Fibroblast of lung (primary cell): ENCODE results near the gene DGKG. TPM values are rescaled to one million over a fixed set of nuclear protein-coding genes. Genes with fewer than 3 reads are reported as not detected.

ENCODE experiments used
- DNase-seq, 2 donors: peaks; one replicate each; pipeline versions ENCODE4 v3.0.0 to v3.0.0-alpha.2; 2010; ENCODE audit warnings: low read depth in 2 of 2
- H2AFZ ChIP-seq: 2 replicates; pipeline ENCODE4 v1.5.1; 2012; ENCODE audit warnings: low read length, control low read depth, inconsistent platforms
- H3K27ac ChIP-seq: 2 replicates; pipeline ENCODE4 v1.5.1; 2011; ENCODE audit warnings: low read length, control low read depth; ENCODE audit not compliant: insufficient read depth
- H3K27me3 ChIP-seq: 2 replicates; pipeline ENCODE4 v1.5.1; 2011; ENCODE audit warnings: mild to moderate bottlenecking, low read length; ENCODE audit not compliant: control insufficient read depth, insufficient read depth
- H3K36me3 ChIP-seq: 2 replicates; pipeline ENCODE4 v1.5.1; 2011; ENCODE audit warnings: low read length; ENCODE audit not compliant: control insufficient read depth, insufficient read depth
- H3K4me1 ChIP-seq: 2 replicates; pipeline ENCODE4 v1.5.1; 2011; ENCODE audit warnings: low read length; ENCODE audit not compliant: control insufficient read depth, insufficient read depth; ENCODE audit errors: extremely low read depth
- H3K4me2 ChIP-seq: 2 replicates; pipeline ENCODE4 v1.5.1; 2011; ENCODE audit warnings: low read length, control low read depth; ENCODE audit not compliant: insufficient read depth; ENCODE audit errors: extremely low read depth
- H3K4me3 ChIP-seq, 4 experiments: fragments of 200-600 bp in 1 of 4; sonication (generic) in 1 of 4; replicated peaks in 1 of 4; 2 replicates each; pipeline ENCODE4 v1.5.1; 2011 to 2016; ENCODE audit warnings: low read length in 4 of 4, low read depth in 3 of 4, mild to moderate bottlenecking in 3 of 4, control low read depth in 2 of 4, inconsistent platforms in 1 of 4, mixed read lengths in 1 of 4; ENCODE audit not compliant: insufficient read depth in 1 of 4; ENCODE audit errors: control extremely low read depth in 1 of 4
- H3K79me2 ChIP-seq: 2 replicates; pipeline ENCODE4 v1.5.1; 2012; ENCODE audit warnings: mild to moderate bottlenecking, low read length, inconsistent platforms; ENCODE audit not compliant: control insufficient read depth, insufficient read depth
- H3K9ac ChIP-seq: 2 replicates; pipeline ENCODE4 v1.5.1; 2011; ENCODE audit warnings: mild to moderate bottlenecking, low read length, control low read depth; ENCODE audit not compliant: insufficient read depth
- H3K9me3 ChIP-seq: 2 replicates; pipeline ENCODE4 v1.5.1; 2012; ENCODE audit warnings: low read depth, low read length; ENCODE audit not compliant: control insufficient read depth, insufficient read depth
- H4K20me1 ChIP-seq: 2 replicates; pipeline ENCODE4 v1.5.1; 2011; ENCODE audit warnings: low read length; ENCODE audit not compliant: control insufficient read depth, insufficient read depth; ENCODE audit errors: extremely low read depth
- EZH2 ChIP-seq: IDR thresholded peaks from 2 replicates; pipeline ENCODE4 v1.5.1; 2012; ENCODE audit warnings: low read length, control low read depth, mild to moderate bottlenecking; ENCODE audit errors: missing control alignments
- polyA plus RNA-seq, 2 donors: library from polyadenylated mRNA; depleted of rRNA in 1 of 2; stranded (reverse) in 1 of 2; unstranded in 1 of 2; fragments of >200 nt; gene quantifications; 2 replicates each; pipeline ENCODE4 v1.2.1, GENCODE V29; 2011 to 2012; ENCODE audit warnings: missing spikeins in 1 of 2
- total RNA-seq: library from RNA; depleted of rRNA; stranded (reverse); fragments of >200 nt; gene quantifications from 2 replicates; pipeline ENCODE4 v1.2.1, GENCODE V29; 2014
- TF ChIP-seq, protein P1 (sequence below), 2 donors: IDR thresholded peaks in 1 of 2; conservative IDR thresholded peaks in 1 of 2; 1 replicate in 1 of 2; 2 replicates in 1 of 2; pipeline ENCODE4 v1.5.1; 2011 to 2012; ENCODE audit warnings: low read length in 2 of 2, control low read depth in 1 of 2, inconsistent platforms in 1 of 2, low read depth in 1 of 2, mild to moderate bottlenecking in 1 of 2

The DGKG gene
- total and polyA plus RNA-seq, 2 donors (not counting 1 experiment from before 2014, with no cell fraction given): 3.7 to 4.8 TPM

- no peak overlapping the region for H3K9ac ChIP-seq
- peaks cover 2% of the 10 kb centered on the region for H3K27me3 ChIP-seq
- no peaks in the 10 kb centered on the region for H3K36me3 ChIP-seq
- no peak overlapping the region for H3K27ac ChIP-seq
- no peak for TF ChIP-seq EZH2
- TF ChIP-seq, protein P1, sequence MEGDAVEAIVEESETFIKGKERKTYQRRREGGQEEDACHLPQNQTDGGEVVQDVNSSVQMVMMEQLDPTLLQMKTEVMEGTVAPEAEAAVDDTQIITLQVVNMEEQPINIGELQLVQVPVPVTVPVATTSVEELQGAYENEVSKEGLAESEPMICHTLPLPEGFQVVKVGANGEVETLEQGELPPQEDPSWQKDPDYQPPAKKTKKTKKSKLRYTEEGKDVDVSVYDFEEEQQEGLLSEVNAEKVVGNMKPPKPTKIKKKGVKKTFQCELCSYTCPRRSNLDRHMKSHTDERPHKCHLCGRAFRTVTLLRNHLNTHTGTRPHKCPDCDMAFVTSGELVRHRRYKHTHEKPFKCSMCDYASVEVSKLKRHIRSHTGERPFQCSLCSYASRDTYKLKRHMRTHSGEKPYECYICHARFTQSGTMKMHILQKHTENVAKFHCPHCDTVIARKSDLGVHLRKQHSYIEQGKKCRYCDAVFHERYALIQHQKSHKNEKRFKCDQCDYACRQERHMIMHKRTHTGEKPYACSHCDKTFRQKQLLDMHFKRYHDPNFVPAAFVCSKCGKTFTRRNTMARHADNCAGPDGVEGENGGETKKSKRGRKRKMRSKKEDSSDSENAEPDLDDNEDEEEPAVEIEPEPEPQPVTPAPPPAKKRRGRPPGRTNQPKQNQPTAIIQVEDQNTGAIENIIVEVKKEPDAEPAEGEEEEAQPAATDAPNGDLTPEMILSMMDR (conservative IDR thresholded peaks at IDR 0.05 in 1 of 2, IDR thresholded peaks at IDR 0.05 in 1 of 2; ENCODE audit: low read depth in 1 of 2, low read length in 2 of 2): no peak
- H3K79me2 ChIP-seq: no peaks in the 10 kb centered on the region
- H3K4me3 ChIP-seq: no peak overlapping the region
- H3K4me1 ChIP-seq: no peaks in the 10 kb centered on the region
- no peaks in the 10 kb centered on the region for H4K20me1 ChIP-seq
- no peaks in the 10 kb centered on the region for H3K9me3 ChIP-seq
- H2AFZ ChIP-seq: no peak overlapping the region
- peak in 1 of 2 donors; percentile 56 for DNase-seq
- H3K4me2 ChIP-seq: no peak overlapping the region
Measured at GRCh38 chr3:186394566-186395217, 32.7 kb upstream of the DGKG start.

DNA sequence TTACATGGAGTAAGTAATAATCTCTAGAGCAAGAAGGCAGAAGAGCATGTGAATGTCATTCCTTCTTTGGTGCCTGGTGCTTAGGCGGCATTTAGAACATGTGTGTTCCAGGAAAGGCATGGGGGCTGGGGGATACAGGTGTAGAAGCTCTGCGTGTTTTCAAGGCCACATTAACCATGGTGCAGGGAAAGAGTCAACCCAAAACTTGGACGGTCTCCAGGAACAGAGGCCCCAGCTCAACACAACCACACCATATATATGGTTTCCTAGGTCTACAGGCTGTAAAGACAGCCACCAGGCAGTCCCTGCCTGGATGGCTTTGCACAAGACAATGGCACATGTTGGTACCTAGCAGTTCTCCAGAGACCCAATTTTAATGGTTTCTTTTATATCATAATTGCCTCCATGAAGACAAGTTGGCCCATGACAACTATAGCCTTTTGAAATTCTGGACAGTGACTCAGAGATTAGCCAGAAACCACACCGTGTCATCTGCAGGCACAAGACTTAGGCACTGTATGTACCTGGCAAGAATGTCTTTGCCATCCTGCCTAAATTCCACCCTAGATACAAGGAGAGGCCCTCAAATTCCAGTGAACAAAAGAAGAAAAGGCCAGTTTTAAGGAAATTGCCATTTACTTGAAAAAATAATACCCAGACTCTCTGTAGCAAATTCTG is 25.0 kb upstream of the DGKG start:
- no peaks in the 10 kb centered on the region for H3K36me3 ChIP-seq
- no peak overlapping the region for H3K4me3 ChIP-seq

More for the DNA sequence above, 25.0 kb upstream of the DGKG start:
- TF ChIP-seq EZH2: no peak
- TF ChIP-seq, protein P1 (conservative IDR thresholded peaks at IDR 0.05 in 1 of 2, IDR thresholded peaks at IDR 0.05 in 1 of 2; ENCODE audit: low read depth in 1 of 2, low read length in 2 of 2): no peak
- H4K20me1 ChIP-seq: no peaks in the 10 kb centered on the region
- no peak for DNase-seq
- H3K27me3 ChIP-seq: peaks cover 4% of the 10 kb centered on the region
- no peak overlapping the region for H2AFZ ChIP-seq
- H3K79me2 ChIP-seq: no peaks in the 10 kb centered on the region
- H3K4me2 ChIP-seq: no peak overlapping the region
- no peak overlapping the region for H3K27ac ChIP-seq
- no peaks in the 10 kb centered on the region for H3K9me3 ChIP-seq
- no peak overlapping the region for H3K9ac ChIP-seq
- no peaks in the 10 kb centered on the region for H3K4me1 ChIP-seq
